ENCODE results near the gene FRAS1.

The FRAS1 gene

GRCh38 chr4:78219825-78220224, 162.7 kb downstream of the FRAS1 start:
- ChIA-PET POLR2A (no interaction called here), CTCF (interaction anchor here (1.5 kb wide), 1 partner anchor 9 kb away, joined by 5 read pairs; no protein-coding TSS in a partner anchor)
- no peak for TF ChIP-seq CTCF (IDR thresholded peaks at IDR 0.05; ENCODE audit: control extremely low read depth, extremely low read depth, low read depth, missing control alignments)
- DNase-seq (ENCODE audit: extremely low spot score) = no peak

DNA sequence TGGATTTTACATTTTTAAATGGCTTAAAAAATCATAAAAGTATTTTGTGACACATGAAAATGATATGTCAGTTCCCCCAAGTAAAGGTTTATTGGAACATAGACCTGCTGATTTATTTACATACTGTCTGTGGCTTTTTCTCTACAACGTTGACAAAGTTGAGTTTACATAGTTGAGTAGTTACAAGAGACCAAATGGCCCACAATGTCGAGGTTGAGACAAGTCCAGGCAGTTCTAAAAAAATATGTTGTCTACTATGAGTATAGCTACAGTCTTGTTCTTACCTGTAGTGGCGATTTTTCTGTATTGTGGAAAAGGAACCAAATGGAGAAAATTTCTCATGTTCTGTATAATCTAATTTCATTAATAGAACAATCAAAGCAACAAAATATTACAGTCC, 163.2 kb downstream of the FRAS1 start:
- DNase-seq (ENCODE audit: extremely low spot score) = no peak
- POLR2A ChIA-PET = no interaction called here
- CTCF ChIA-PET = interaction anchor here (0.9 to 1.5 kb wide), 3 partner anchors 9 to 33 kb away, joined by 3 to 5 read pairs (median 3); no protein-coding TSS in a partner anchor
- TF ChIP-seq CTCF (IDR thresholded peaks at IDR 0.05; ENCODE audit: control extremely low read depth, extremely low read depth, low read depth, missing control alignments) = no peak

DNA sequence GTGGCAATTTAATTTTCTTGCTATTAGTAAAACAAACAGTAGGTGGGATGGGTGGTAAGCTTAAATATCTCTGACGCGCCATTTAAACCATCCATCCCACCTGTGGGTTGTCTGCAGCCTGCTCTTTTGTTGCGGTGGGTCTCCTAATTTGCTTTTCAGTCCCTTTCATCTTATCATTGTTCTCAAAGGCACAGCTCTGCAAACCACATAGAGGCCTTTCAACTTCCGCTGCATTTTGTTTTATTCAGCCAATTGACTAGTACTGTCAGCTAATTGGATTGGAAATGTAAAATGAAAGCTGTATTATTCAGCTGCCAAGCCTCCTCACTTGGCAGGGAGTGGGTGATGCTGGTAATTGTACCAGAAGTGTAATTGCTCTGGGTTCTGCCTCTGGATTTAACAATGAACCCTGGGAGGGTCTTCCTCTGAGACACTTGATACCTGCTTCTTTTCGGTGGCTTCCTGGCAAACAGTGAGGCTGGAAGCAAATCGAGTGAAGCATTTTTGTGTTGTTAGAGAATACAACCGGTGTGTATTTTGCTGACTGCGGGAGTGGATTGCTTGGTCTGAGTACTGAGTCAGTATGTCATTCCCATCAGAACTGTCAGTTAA, 165.6 kb downstream of the FRAS1 start:
- CTCF ChIA-PET = no interaction called here
- DNase-seq (ENCODE audit: extremely low spot score) = no peak
- POLR2A ChIA-PET = no interaction called here
- no peak for TF ChIP-seq CTCF (IDR thresholded peaks at IDR 0.05; ENCODE audit: control extremely low read depth, extremely low read depth, low read depth, missing control alignments)

GRCh38 chr4:78225236-78225635, 168.1 kb downstream of the FRAS1 start:
- DNase-seq (ENCODE audit: extremely low spot score) = no peak
- no peak for TF ChIP-seq CTCF (IDR thresholded peaks at IDR 0.05; ENCODE audit: control extremely low read depth, extremely low read depth, low read depth, missing control alignments)
- POLR2A ChIA-PET = no interaction called here

GRCh38 chr4:78226279-78226678, 169.2 kb downstream of the FRAS1 start:
- CTCF ChIA-PET = no interaction called here
- no peak for TF ChIP-seq CTCF (IDR thresholded peaks at IDR 0.05; ENCODE audit: control extremely low read depth, extremely low read depth, low read depth, missing control alignments)

More at GRCh38 chr4:78225236-78225635, 168.1 kb downstream of the FRAS1 start:
- CTCF ChIA-PET = no interaction called here

DNA sequence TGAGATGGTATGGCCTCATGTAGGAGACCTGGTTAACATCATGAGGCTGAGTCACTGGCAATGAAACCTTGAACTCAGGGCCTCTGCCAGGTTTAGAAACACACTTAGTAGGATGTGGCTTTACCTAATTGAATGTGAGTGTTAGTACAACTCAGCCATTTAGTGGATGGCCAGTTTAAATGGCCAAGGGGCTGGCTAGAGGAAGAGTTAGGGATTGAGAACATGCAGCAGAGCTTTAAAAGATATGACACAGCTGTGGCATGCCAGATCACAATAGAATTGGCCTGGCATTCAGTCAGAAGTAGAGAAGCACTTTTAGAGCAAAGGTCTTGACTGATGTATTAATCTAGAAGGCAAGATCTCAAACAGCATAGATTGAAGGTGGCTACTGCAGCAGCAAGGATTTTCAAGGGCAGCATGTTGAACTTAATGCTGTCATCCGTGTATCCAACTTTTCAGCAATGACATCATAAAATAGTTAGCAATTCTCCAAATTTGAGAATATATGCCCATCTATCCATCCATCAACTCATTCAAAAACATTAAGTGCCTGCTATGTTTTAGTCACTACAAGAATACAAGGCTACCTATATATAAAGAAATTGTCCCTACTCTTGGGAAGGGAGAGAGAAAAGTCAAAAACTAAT, 170.4 kb downstream of the FRAS1 start:
- no peak for TF ChIP-seq CTCF (IDR thresholded peaks at IDR 0.05; ENCODE audit: control extremely low read depth, extremely low read depth, low read depth, missing control alignments)
- ChIA-PET POLR2A (no interaction called here), CTCF (interaction anchor here (1.5 kb wide), 1 partner anchor 29 kb away, joined by 3 read pairs; no protein-coding TSS in a partner anchor)
- no peak for DNase-seq (ENCODE audit: extremely low spot score)

More at GRCh38 chr4:78226279-78226678, 169.2 kb downstream of the FRAS1 start:
- DNase-seq (ENCODE audit: extremely low spot score) = no peak
- POLR2A ChIA-PET = no interaction called here
